GM21576 (cell line): ENCODE results near the gene MBD5.
"Not testable (repeated sequence)": the region's sequence is repeated elsewhere in the genome, so short reads cannot be mapped to it uniquely, and the experiment has no call there.

Experiments
- ATAC-seq: cut with Tn5 transposase; IDR thresholded peaks from one replicate; pipeline ENCODE4 v1.9.1; 2021; ENCODE audit warnings: mild to moderate bottlenecking, moderate library complexity; ENCODE audit not compliant: unreplicated experiment

MBD5 gene

GRCh38 chr2:148540022-148540421, 519.1 kb downstream of the MBD5 start:
- no peak for ATAC-seq

- ATAC-seq = no peak
Observed at GRCh38 chr2:148541792-148542191, 520.9 kb downstream of the MBD5 start.

DNA sequence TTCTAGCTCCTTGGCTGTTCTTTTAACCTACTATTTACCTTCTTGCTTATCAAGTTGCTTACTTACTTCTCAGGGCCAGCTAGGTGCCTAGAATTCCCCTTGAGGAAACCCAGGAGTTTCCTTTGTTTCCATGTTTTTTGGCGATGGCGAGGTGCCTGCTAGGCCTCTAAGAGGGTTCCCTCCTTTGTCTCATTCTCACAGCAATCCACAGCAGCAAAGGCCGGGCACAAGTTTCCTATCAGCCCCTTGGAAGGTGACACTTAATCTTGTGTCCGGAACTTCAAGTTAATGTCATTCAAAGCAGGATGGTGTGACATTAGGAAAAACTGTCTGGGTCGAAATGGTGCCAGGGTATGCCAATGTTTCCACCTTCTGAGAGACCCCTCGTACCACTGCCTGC, 521.7 kb downstream of the MBD5 start:
- ATAC-seq = no peak

DNA sequence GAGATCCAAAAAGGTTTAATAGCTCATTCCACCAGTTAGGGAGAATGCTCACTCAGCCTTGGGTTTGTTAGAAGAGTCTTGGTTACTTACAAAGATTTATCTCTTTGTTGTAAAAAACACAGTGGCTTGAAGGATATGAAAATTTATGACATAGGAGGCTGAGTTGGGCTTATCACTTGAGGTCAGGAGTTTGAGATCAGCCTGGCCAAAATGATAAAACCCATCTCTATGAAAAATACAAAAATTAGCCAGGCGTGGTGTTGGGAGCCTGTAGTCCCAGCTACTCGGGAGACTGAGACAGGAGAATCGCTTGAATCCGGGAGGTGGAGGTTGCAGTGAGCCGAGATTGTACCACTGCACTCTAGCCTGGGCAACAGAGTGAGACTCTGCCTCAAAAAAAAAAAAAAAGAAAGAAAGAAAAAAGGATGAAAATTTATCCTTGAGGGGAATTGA, 522.2 kb downstream of the MBD5 start:
- not testable (repeated sequence) for ATAC-seq

GRCh38 chr2:148545390-148546256, 524.7 kb downstream of the MBD5 start:
- ATAC-seq = no peak

GRCh38 chr2:148546270-148546669, 525.4 kb downstream of the MBD5 start:
- no peak for ATAC-seq

- ATAC-seq = no peak
Observed at GRCh38 chr2:148548716-148549400, 528.0 kb downstream of the MBD5 start.

GRCh38 chr2:148552675-148553331, 531.9 kb downstream of the MBD5 start:
- ATAC-seq = peak; percentile 38

DNA sequence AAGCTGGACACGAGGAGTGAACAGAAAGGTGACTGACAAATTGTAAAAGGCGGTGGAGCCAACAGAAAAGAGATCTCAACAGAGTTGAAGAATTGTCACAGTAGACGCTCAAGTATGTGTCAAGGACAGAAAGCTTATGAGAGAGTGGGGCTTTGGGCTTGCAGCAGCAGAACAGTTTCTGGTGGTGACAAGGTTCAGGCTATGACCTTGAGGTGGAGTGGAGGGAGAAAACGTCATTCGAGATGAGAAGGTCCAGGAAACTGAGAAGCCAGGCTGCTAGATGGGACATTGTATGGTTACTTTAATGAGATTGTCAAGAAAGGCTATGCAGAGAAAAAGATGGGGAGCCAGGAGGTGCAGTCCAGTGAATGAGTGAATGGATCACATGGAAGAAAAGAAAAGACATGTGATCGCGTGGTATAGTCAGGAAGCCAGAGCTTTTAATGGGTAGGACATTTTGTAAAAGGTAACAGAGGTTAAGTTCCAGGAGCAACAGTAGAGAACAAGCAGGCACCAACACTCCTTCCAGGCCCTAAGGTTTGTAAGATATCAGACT, 532.5 kb downstream of the MBD5 start:
- ATAC-seq = no peak

- ATAC-seq = no peak
Observed at GRCh38 chr2:148554459-148555247, 533.8 kb downstream of the MBD5 start.

GRCh38 chr2:148555622-148556294, 534.9 kb downstream of the MBD5 start:
- no peak for ATAC-seq

GRCh38 chr2:148557844-148558436, 537.0 kb downstream of the MBD5 start:
- peak; percentile 87 for ATAC-seq

- ATAC-seq = no peak
Observed at GRCh38 chr2:148560496-148560895, 539.6 kb downstream of the MBD5 start.

- ATAC-seq = no peak
Observed at GRCh38 chr2:148561389-148561788, 540.5 kb downstream of the MBD5 start.

- ATAC-seq = no peak
Observed at GRCh38 chr2:148565272-148565894, 544.5 kb downstream of the MBD5 start.
